IMR-90 (cell line): ENCODE measurements around the gene MUC5AC. TPM values are rescaled to one million over a fixed set of nuclear protein-coding genes. Genes with fewer than 3 reads are reported as not detected.

ENCODE experiments used
- ATAC-seq: fragments of 200-7000 bp; cut with Tn5 transposase; 2 replicates; pipeline ENCODE4 v1.9.1; 2020; ENCODE audit warnings: low read depth, mild to moderate bottlenecking, moderate library complexity
- BruUV-seq: library from RNA; stranded (reverse); fragments of 400-500 nt; replicated peaks from 2 replicates; lab custom pipeline; 2021; lab: Mats Ljungman, UMichigan
- CTCF ChIA-PET: fragments of 300-600 bp; formaldehyde crosslinking; extraction: SDS; loops from one replicate; lab custom pipeline; 2021; ENCODE audit warnings: antibody characterized with exemption; lab: Yijun Ruan, JAX
- POLR2A ChIA-PET: fragments of 300-600 bp; sonication (Branson Sonifier 250); formaldehyde crosslinking; loops from one replicate; lab custom pipeline; 2022; ENCODE audit warnings: antibody characterized with exemption; ENCODE audit not compliant: unreplicated experiment; lab: Charles Lee
- DNase-seq: peaks from one replicate; pipeline ENCODE4 v3.0.0; 2013
- H2AFZ ChIP-seq: replicated peaks from 2 replicates; pipeline ENCODE3; 2013; ENCODE audit warnings: low read length, mild to moderate bottlenecking; ENCODE audit not compliant: poor library complexity
- H2AK5ac ChIP-seq: 2 replicates; pipeline ENCODE4 v1.6.1; 2013; ENCODE audit warnings: low read depth, low read length, inconsistent platforms
- H2AK9ac ChIP-seq: replicated peaks from 2 replicates; pipeline ENCODE3; 2013; ENCODE audit warnings: mild to moderate bottlenecking, low read depth, low read length, moderate library complexity; ENCODE audit not compliant: poor library complexity
- H2BK120ac ChIP-seq: 2 replicates; pipeline ENCODE4 v1.6.1; 2013; ENCODE audit warnings: low read depth, low read length, inconsistent platforms
- H2BK15ac ChIP-seq: 3 replicates; pipeline ENCODE4 v1.6.1; 2013; ENCODE audit warnings: low read depth, low read length, inconsistent platforms
- H2BK20ac ChIP-seq: 2 replicates; pipeline ENCODE4 v1.6.1; 2013; ENCODE audit warnings: low read depth, mild to moderate bottlenecking, inconsistent platforms, low read length, moderate library complexity
- H2BK5ac ChIP-seq: 2 replicates; pipeline ENCODE4 v1.6.1; 2013; ENCODE audit warnings: mild to moderate bottlenecking, low read depth, low read length, inconsistent platforms; ENCODE audit not compliant: poor library complexity, severe bottlenecking
- H3K14ac ChIP-seq: replicated peaks from 2 replicates; pipeline ENCODE4 v1.6.1; 2013; ENCODE audit warnings: low read depth, low read length, inconsistent platforms
- H3K18ac ChIP-seq: 2 replicates; pipeline ENCODE4 v1.6.1; 2013; ENCODE audit warnings: low read depth, low read length, control low read depth
- H3K23ac ChIP-seq: 2 replicates; pipeline ENCODE4 v1.6.1; 2013; ENCODE audit warnings: low read depth, low read length, inconsistent platforms
- H3K27ac ChIP-seq: 2 replicates; pipeline ENCODE4 v1.5.1; 2013; ENCODE audit warnings: mild to moderate bottlenecking, control low read depth, low read length; ENCODE audit not compliant: insufficient read depth
- H3K27me3 ChIP-seq: 2 replicates; pipeline ENCODE4 v1.6.1; 2013; ENCODE audit warnings: low read length; ENCODE audit not compliant: control insufficient read depth, insufficient read depth
- H3K36me3 ChIP-seq: 2 replicates; pipeline ENCODE4 v1.6.1; 2013; ENCODE audit warnings: low read length, mixed read lengths; ENCODE audit not compliant: control insufficient read depth, insufficient read depth
- H3K4ac ChIP-seq: 2 replicates; pipeline ENCODE4 v1.6.1; 2013; ENCODE audit warnings: low read depth, low read length, inconsistent platforms
- H3K4me1 ChIP-seq: 2 replicates; pipeline ENCODE4 v1.6.1; 2013; ENCODE audit warnings: low read length, mixed read lengths; ENCODE audit not compliant: control insufficient read depth, insufficient read depth
- H3K4me2 ChIP-seq: 2 replicates; pipeline ENCODE4 v1.6.1; 2013; ENCODE audit warnings: low read depth, mild to moderate bottlenecking, control low read depth, low read length, moderate library complexity
- H3K4me3 ChIP-seq: 2 replicates; pipeline ENCODE4 v1.5.1; 2013; ENCODE audit warnings: low read depth, mild to moderate bottlenecking, control low read depth, low read length, moderate library complexity; ENCODE audit not compliant: insufficient read depth
- H3K56ac ChIP-seq: 2 replicates; pipeline ENCODE4 v1.6.1; 2013; ENCODE audit warnings: low read length, inconsistent platforms; ENCODE audit not compliant: insufficient read depth; ENCODE audit errors: extremely low read depth
- H3K79me1 ChIP-seq, 2 experiments: 2 replicates each; pipeline ENCODE4 v1.6.1; 2013; ENCODE audit warnings: low read length in 2 of 2, inconsistent platforms in 1 of 2, low read depth in 1 of 2
- H3K9ac ChIP-seq: 2 replicates; pipeline ENCODE4 v1.6.1; 2013; ENCODE audit warnings: low read depth, low read length, control low read depth
- H3K9me1 ChIP-seq: 2 replicates; pipeline ENCODE4 v1.6.1; 2013; ENCODE audit warnings: low read length, inconsistent platforms; ENCODE audit not compliant: insufficient read depth
- H3K9me3 ChIP-seq: 2 replicates; pipeline ENCODE4 v1.6.1; 2013; ENCODE audit warnings: low read length; ENCODE audit not compliant: control insufficient read depth, insufficient read depth
- H4K20me1 ChIP-seq: 2 replicates; pipeline ENCODE4 v1.6.1; 2013; ENCODE audit warnings: low read length, inconsistent platforms; ENCODE audit not compliant: insufficient read depth
- H4K5ac ChIP-seq: 2 replicates; pipeline ENCODE4 v1.6.1; 2013; ENCODE audit warnings: mild to moderate bottlenecking, low read depth, low read length, control low read depth
- H4K8ac ChIP-seq, 2 experiments: 2 replicates each; pipeline ENCODE4 v1.6.1; 2013; ENCODE audit warnings: low read depth in 2 of 2, low read length in 2 of 2, control low read depth in 1 of 2, inconsistent platforms in 1 of 2
- H4K91ac ChIP-seq: 2 replicates; pipeline ENCODE4 v1.6.1; 2013; ENCODE audit warnings: low read depth, low read length, inconsistent platforms; ENCODE audit not compliant: insufficient read depth
- CEBPB ChIP-seq: IDR thresholded peaks from 2 replicates; pipeline ENCODE4 v1.6.1; 2012; ENCODE audit warnings: low read depth, low read length, improper control_type of control experiment
- POLR2A ChIP-seq: IDR thresholded peaks from 2 replicates; pipeline ENCODE4 v1.6.1; 2012; ENCODE audit warnings: mild to moderate bottlenecking, low read depth, low read length
- RAD21 ChIP-seq: IDR thresholded peaks from 2 replicates; pipeline ENCODE4 v1.6.1; 2012; ENCODE audit warnings: low read length, improper control_type of control experiment
- RCOR1 ChIP-seq: IDR thresholded peaks from 2 replicates; pipeline ENCODE4 v1.6.1; 2012; ENCODE audit warnings: mild to moderate bottlenecking, low read length, improper control_type of control experiment; ENCODE audit not compliant: insufficient replicate concordance
- RFX5 ChIP-seq: IDR thresholded peaks from 2 replicates; pipeline ENCODE4 v1.8.0; 2012; ENCODE audit warnings: low read depth, mild to moderate bottlenecking, low read length, moderate library complexity
- WGBS, 2 experiments: methylation state at CpG; one replicate each; pipeline versions ENCODE4 v1.1.5 to v1.1.7; 2013; ENCODE audit warnings: missing lambda C conversion rate in 2 of 2; ENCODE audit not compliant: insufficient read length in 1 of 2; ENCODE audit errors: extremely low coverage in 2 of 2; 5-methylcytosine and 5-hydroxymethylcytosine counted together
- dilution Hi-C: fragments of 300-500 bp; cut with HindIII; formaldehyde crosslinking; loops from one replicate; pipeline ENCODE4 v1.14.3; 2018; ENCODE audit warnings: low sequenced_read_pairs; ENCODE audit not compliant: unreplicated experiment
- in situ Hi-C: fragments of 300-500 bp; cut with MboI; formaldehyde crosslinking; loops from 3 replicates; pipeline ENCODE4 v1.14.3; 2019; ENCODE audit warnings: low sequenced_read_pairs, inconsistent platforms, mixed read lengths
- intact Hi-C: fragments of 100-400 bp; cut with micrococcal nuclease; formaldehyde crosslinking; loops from 2 replicates; pipeline ENCODE4 v1.10.0; 2022
- polyA plus RNA-seq, 3 experiments: library from polyadenylated mRNA; depleted of rRNA; stranded (reverse); fragments of >200 nt; gene quantifications; 2 replicates each; pipeline ENCODE4 v1.2.3, GENCODE V29; 2012; ENCODE audit warnings: low replicate concordance in 1 of 3
- total RNA-seq: library from RNA; depleted of rRNA; stranded (reverse); fragments of >200 nt; gene quantifications from 2 replicates; pipeline ENCODE4 v1.2.3, GENCODE V29; 2012

The MUC5AC gene
- total and polyA plus RNA-seq, 2 of the 4 experiments (the other 2 are of a cell fraction), result 0.02 TPM; not detected in 1

- Histone ChIP-seq H3K4me3 (no peak overlapping the region), H2AFZ (no peak overlapping the region), H3K27ac (no peak overlapping the region), H2BK15ac (no peak overlapping the region), H3K4me2 (no peak overlapping the region), H2BK5ac (no peak overlapping the region), H3K4me1 (no peaks in the 10 kb centered on the region), H3K79me1 (no peaks in the 10 kb centered on the region), H2BK20ac (no peak overlapping the region), H2AK5ac (no peak overlapping the region), H3K27me3 (peaks cover 20% of the 10 kb centered on the region; the same call in 1 of the 2 replicates), H3K4ac (no peak overlapping the region), H4K5ac (no peak overlapping the region), H3K36me3 (no peaks in the 10 kb centered on the region), H3K9ac (no peak overlapping the region), H3K9me1 (no peaks in the 10 kb centered on the region), H4K20me1 (no peaks in the 10 kb centered on the region), H4K8ac (no peak overlapping the region), H3K56ac (no peak overlapping the region), H3K23ac (no peak overlapping the region), H4K91ac (no peak overlapping the region), H2AK9ac (no peak overlapping the region), H3K9me3 (0 out of 2 replicates have a peak, but pooled peaks cover 1% of the 10 kb centered on the region), H3K14ac (no peak overlapping the region), H2BK120ac (no peak overlapping the region), H3K18ac (no peak overlapping the region)
- POLR2A ChIA-PET, result no interaction called here
- CTCF ChIA-PET, result no interaction called here
- dilution Hi-C loops (no loop called here), in situ Hi-C loops (no loop called here), intact Hi-C loops (no loop called here)
- 40% methylated on average over 1 of the region's 6 CpGs; no CpG with 5 or more reads in 1 of the 2 experiments for WGBS, 2 experiments
- TF ChIP-seq RFX5, result no peak
- TF ChIP-seq RAD21, result no peak
- TF ChIP-seq RCOR1, result no peak
- TF ChIP-seq CEBPB, result no peak
- TF ChIP-seq POLR2A, result no peak
- DNase-seq (no peak), ATAC-seq (no peak)
- BruUV-seq, result no TSS peak
Observed at GRCh38 chr11:1117992-1118391, 39.8 kb upstream of the MUC5AC start.
